ENCODE results near the gene NME8.

NME8 gene

GRCh38 chr7:37918526-37918925, 70.1 kb downstream of the NME8 start:
- Histone ChIP-seq H4K91ac (ENCODE audit: low read length) (no peak overlapping the region), H2AFZ (ENCODE audit: low read depth, low read length) (no peak overlapping the region), H3K9me3 (ENCODE audit: control insufficient read depth, low read length) (no peaks in the 10 kb centered on the region), H2BK12ac (ENCODE audit: low read length in 2 of 2) (no peak overlapping the region), H3K4ac (ENCODE audit: low read depth in 1 of 2, low read length in 2 of 2) (no peak overlapping the region), H3K9ac (ENCODE audit: low read length) (no peak overlapping the region), H3K27ac (ENCODE audit: low read length, poor library complexity, severe bottlenecking) (no peak overlapping the region), H3K4me2 (ENCODE audit: low read length, poor library complexity, severe bottlenecking) (no peak overlapping the region), H3K18ac (ENCODE audit: low read depth in 1 of 2, low read length in 2 of 2) (no peak overlapping the region), H3K14ac (ENCODE audit: low read length in 2 of 2) (no peak overlapping the region), H3K23ac (ENCODE audit: low read length in 2 of 2) (no peak overlapping the region), H2BK15ac (ENCODE audit: low read depth, poor library complexity, severe bottlenecking) (no peak overlapping the region), H3K4me3 (ENCODE audit: insufficient read depth in 1 of 2, low read depth in 1 of 2, low read length in 2 of 2) (no peak overlapping the region), H2BK5ac (ENCODE audit: low read depth, low read length, poor library complexity, severe bottlenecking) (no peak overlapping the region), H3K36me3 (ENCODE audit: control insufficient read depth in 1 of 2, insufficient read depth in 2 of 2, low read depth in 1 of 2, low read length in 2 of 2) (no peaks in the 10 kb centered on the region), H4K8ac (ENCODE audit: low read length) (no peak overlapping the region), H3K4me1 (ENCODE audit: control insufficient read depth, insufficient read depth, low read depth, low read length) (peaks cover 12% of the 10 kb centered on the region), H2BK120ac (ENCODE audit: low read depth, low read length) (no peak overlapping the region), H3K27me3 (ENCODE audit: control insufficient read depth in 1 of 2, insufficient read depth in 1 of 2, low read length in 2 of 2) (peaks cover 0 to 19% of the 10 kb centered on the region in 2 experiments), H2AK5ac (ENCODE audit: low read length, severe bottlenecking) (no peak overlapping the region), H3K79me1 (replicated peaks; ENCODE audit: low read length, poor library complexity, severe bottlenecking) (peaks cover 8% of the 10 kb centered on the region)
- 62% methylated on average over 4 of the region's 4 CpGs for WGBS
- no peak for DNase-seq

DNA sequence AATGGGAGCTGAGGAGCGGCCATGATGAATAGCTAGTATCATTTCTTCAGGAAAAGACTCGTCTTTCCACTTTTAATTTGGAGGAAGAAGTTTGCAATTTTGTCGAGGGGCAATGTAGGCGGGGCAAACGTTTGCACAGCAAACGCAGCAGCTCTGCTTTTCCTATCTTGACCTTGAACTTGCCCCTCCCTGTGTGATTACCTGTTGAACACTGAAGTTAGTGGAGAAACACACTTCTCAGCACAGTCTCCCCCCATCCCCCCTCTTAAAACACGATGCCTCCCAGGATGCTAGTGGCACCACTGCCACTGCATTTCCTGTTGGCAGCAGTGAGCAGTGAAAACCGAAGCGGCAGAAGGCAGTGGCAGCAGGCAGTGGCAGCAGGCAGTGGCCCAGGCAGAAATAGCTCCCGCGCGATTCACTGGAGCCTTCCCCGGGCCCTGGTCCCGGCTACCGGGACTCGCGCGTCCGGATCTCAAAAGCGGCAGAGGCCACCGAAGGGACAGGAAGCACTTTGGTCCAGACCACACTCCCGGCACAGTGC, 72.0 kb downstream of the NME8 start, which contains the start of gene EPDR1:
Gene EPDR1, plus strand, starts transcription at position 336 of the 544 bp plus-strand sequence. CDS start 300 bp downstream, outside the sequence.
- Histone ChIP-seq H3K4me2 (ENCODE audit: low read length, poor library complexity, severe bottlenecking) (peak within 1 kb of the TSS; percentile 97), H3K79me1 (replicated peaks; ENCODE audit: low read length, poor library complexity, severe bottlenecking) (peaks cover 13% of the 10 kb centered on the region), H2BK5ac (ENCODE audit: low read depth, low read length, poor library complexity, severe bottlenecking) (no peak within 1 kb of the TSS), H3K36me3 (ENCODE audit: control insufficient read depth in 1 of 2, insufficient read depth in 2 of 2, low read depth in 1 of 2, low read length in 2 of 2) (no peaks in the 10 kb centered on the region), H2AK5ac (ENCODE audit: low read length, severe bottlenecking) (no peak within 1 kb of the TSS), H2BK120ac (ENCODE audit: low read depth, low read length) (peak within 1 kb of the TSS; percentile 38), H3K27me3 (ENCODE audit: control insufficient read depth in 1 of 2, insufficient read depth in 1 of 2, low read length in 2 of 2) (peaks cover 0 to 19% of the 10 kb centered on the region in 2 experiments), H3K9ac (ENCODE audit: low read length) (peak within 1 kb of the TSS; percentile 91), H3K18ac (ENCODE audit: low read depth in 1 of 2, low read length in 2 of 2) (peak within 1 kb of the TSS in 1 of 2 experiments; percentile 34), H3K14ac (ENCODE audit: low read length in 2 of 2) (peak within 1 kb of the TSS in 1 of 2 experiments; percentile 45), H3K23ac (ENCODE audit: low read length in 2 of 2) (peak within 1 kb of the TSS in 1 of 2 experiments; percentile 14), H2AFZ (ENCODE audit: low read depth, low read length) (peak within 1 kb of the TSS; percentile 80), H3K9me3 (ENCODE audit: control insufficient read depth, low read length) (no peaks in the 10 kb centered on the region), H4K8ac (ENCODE audit: low read length) (peak within 1 kb of the TSS; percentile 89), H4K91ac (ENCODE audit: low read length) (peak within 1 kb of the TSS; percentile 41), H3K4me1 (ENCODE audit: control insufficient read depth, insufficient read depth, low read depth, low read length) (peaks cover 12% of the 10 kb centered on the region), H2BK15ac (ENCODE audit: low read depth, poor library complexity, severe bottlenecking) (peak within 1 kb of the TSS; percentile 36), H2BK12ac (ENCODE audit: low read length in 2 of 2) (peak within 1 kb of the TSS in 1 of 2 experiments; percentile 11), H3K4me3 (ENCODE audit: insufficient read depth in 1 of 2, low read depth in 1 of 2, low read length in 2 of 2) (peak within 1 kb of the TSS; percentile 79 to 87), H3K4ac (ENCODE audit: low read depth in 1 of 2, low read length in 2 of 2) (no peak within 1 kb of the TSS), H3K27ac (ENCODE audit: low read length, poor library complexity, severe bottlenecking) (peak within 1 kb of the TSS; percentile 11)
- 13% methylated on average over 22 of the region's 22 CpGs for WGBS
- DNase-seq, result peak; percentile 34

- peak overlapping the region; percentile 11 for H3K27ac ChIP-seq (ENCODE audit: low read length, poor library complexity, severe bottlenecking)
- H3K9ac ChIP-seq (ENCODE audit: low read length), result peak overlapping the region; percentile 91
- H2BK12ac ChIP-seq (ENCODE audit: low read length in 2 of 2), result peak overlapping the region in 1 of 2 experiments; percentile 11
- H3K27me3 ChIP-seq (ENCODE audit: control insufficient read depth in 1 of 2, insufficient read depth in 1 of 2, low read length in 2 of 2), result peaks cover 0 to 15% of the 10 kb centered on the region in 2 experiments
- WGBS, result under 1% methylated on average over 49 of the region's 63 CpGs
- H4K91ac ChIP-seq (ENCODE audit: low read length), result peak overlapping the region; percentile 41
- H3K14ac ChIP-seq (ENCODE audit: low read length in 2 of 2), result peak overlapping the region in 1 of 2 experiments; percentile 45
- H3K4me3 ChIP-seq (ENCODE audit: insufficient read depth in 1 of 2, low read depth in 1 of 2, low read length in 2 of 2), result peak overlapping the region; percentile 79 to 87
- peaks cover 8% of the 10 kb centered on the region for H3K4me1 ChIP-seq (ENCODE audit: control insufficient read depth, insufficient read depth, low read depth, low read length)
- H3K18ac ChIP-seq (ENCODE audit: low read depth in 1 of 2, low read length in 2 of 2), result peak overlapping the region in 1 of 2 experiments; percentile 34
- H3K4me2 ChIP-seq (ENCODE audit: low read length, poor library complexity, severe bottlenecking), result peak overlapping the region; percentile 97
- no peak overlapping the region for H2AK5ac ChIP-seq (ENCODE audit: low read length, severe bottlenecking)
- H2BK5ac ChIP-seq (ENCODE audit: low read depth, low read length, poor library complexity, severe bottlenecking), result no peak overlapping the region
- H3K4ac ChIP-seq (ENCODE audit: low read depth in 1 of 2, low read length in 2 of 2), result no peak overlapping the region
- H3K23ac ChIP-seq (ENCODE audit: low read length in 2 of 2), result peak overlapping the region in 1 of 2 experiments; percentile 14
- peak overlapping the region; percentile 89 for H4K8ac ChIP-seq (ENCODE audit: low read length)
- no peaks in the 10 kb centered on the region for H3K9me3 ChIP-seq (ENCODE audit: control insufficient read depth, low read length)
- peak overlapping the region; percentile 80 for H2AFZ ChIP-seq (ENCODE audit: low read depth, low read length)
- H2BK120ac ChIP-seq (ENCODE audit: low read depth, low read length), result peak overlapping the region; percentile 38
- H3K36me3 ChIP-seq (ENCODE audit: control insufficient read depth in 1 of 2, insufficient read depth in 2 of 2, low read depth in 1 of 2, low read length in 2 of 2), result no peaks in the 10 kb centered on the region
- H3K79me1 ChIP-seq (replicated peaks; ENCODE audit: low read length, poor library complexity, severe bottlenecking), result peaks cover 14% of the 10 kb centered on the region
- DNase-seq, result peak; percentile 12
- H2BK15ac ChIP-seq (ENCODE audit: low read depth, poor library complexity, severe bottlenecking), result peak overlapping the region; percentile 36
Measured at GRCh38 chr7:37920849-37921805, 72.7 kb downstream of the NME8 start.

GRCh38 chr7:37921876-37922275, 73.5 kb downstream of the NME8 start:
- H2AK5ac ChIP-seq (ENCODE audit: low read length, severe bottlenecking), result no peak overlapping the region
- H3K79me1 ChIP-seq (replicated peaks; ENCODE audit: low read length, poor library complexity, severe bottlenecking), result peaks cover 16% of the 10 kb centered on the region
- no peak overlapping the region for H2BK120ac ChIP-seq (ENCODE audit: low read depth, low read length)
- H3K36me3 ChIP-seq (ENCODE audit: control insufficient read depth in 1 of 2, insufficient read depth in 2 of 2, low read depth in 1 of 2, low read length in 2 of 2), result no peaks in the 10 kb centered on the region
- no peaks in the 10 kb centered on the region for H3K9me3 ChIP-seq (ENCODE audit: control insufficient read depth, low read length)
- H4K8ac ChIP-seq (ENCODE audit: low read length), result no peak overlapping the region
- no peak for DNase-seq
- 78% methylated on average over 3 of the region's 4 CpGs for WGBS
- no peak overlapping the region for H2AFZ ChIP-seq (ENCODE audit: low read depth, low read length)
- no peak overlapping the region for H3K27ac ChIP-seq (ENCODE audit: low read length, poor library complexity, severe bottlenecking)
- no peak overlapping the region for H3K14ac ChIP-seq (ENCODE audit: low read length in 2 of 2)
- no peak overlapping the region for H2BK5ac ChIP-seq (ENCODE audit: low read depth, low read length, poor library complexity, severe bottlenecking)
- peak overlapping the region in 1 of 2 experiments; percentile 87 for H3K4me3 ChIP-seq (ENCODE audit: insufficient read depth in 1 of 2, low read depth in 1 of 2, low read length in 2 of 2)
- H3K27me3 ChIP-seq (ENCODE audit: control insufficient read depth in 1 of 2, insufficient read depth in 1 of 2, low read length in 2 of 2), result peaks cover 0 to 14% of the 10 kb centered on the region in 2 experiments
- no peak overlapping the region for H4K91ac ChIP-seq (ENCODE audit: low read length)
- H3K9ac ChIP-seq (ENCODE audit: low read length), result peak overlapping the region; percentile 91
- no peak overlapping the region for H3K4me2 ChIP-seq (ENCODE audit: low read length, poor library complexity, severe bottlenecking)
- H3K23ac ChIP-seq (ENCODE audit: low read length in 2 of 2), result no peak overlapping the region
- no peak overlapping the region for H2BK12ac ChIP-seq (ENCODE audit: low read length in 2 of 2)
- H3K18ac ChIP-seq (ENCODE audit: low read depth in 1 of 2, low read length in 2 of 2), result no peak overlapping the region
- H3K4me1 ChIP-seq (ENCODE audit: control insufficient read depth, insufficient read depth, low read depth, low read length), result peaks cover 1% of the 10 kb centered on the region
- H2BK15ac ChIP-seq (ENCODE audit: low read depth, poor library complexity, severe bottlenecking), result no peak overlapping the region
- H3K4ac ChIP-seq (ENCODE audit: low read depth in 1 of 2, low read length in 2 of 2), result no peak overlapping the region
